Neural crest cell (in vitro differentiated cells): ENCODE measurements around the gene NDUFB11. TPM values are rescaled to one million over a fixed set of nuclear protein-coding genes. Genes with fewer than 3 reads are reported as not detected.

Source experiments
- DNase-seq: peaks from one replicate; pipeline ENCODE4 v3.0.0; 2021; ENCODE audit warnings: low read depth, mixed read lengths, low spot score
- H3K27ac Mint-ChIP-seq: one replicate; pipeline ENCODE4 v1.8.0; 2021; ENCODE audit warnings: mild to moderate bottlenecking, mixed read lengths; ENCODE audit not compliant: unreplicated experiment
- H3K27me3 Mint-ChIP-seq: 2 replicates; pipeline ENCODE4 v1.8.0; 2021; ENCODE audit warnings: low read depth, mild to moderate bottlenecking, mixed read lengths
- H3K36me3 Mint-ChIP-seq: 2 replicates; pipeline ENCODE4 v1.8.0; 2021; ENCODE audit warnings: low read depth, mild to moderate bottlenecking, mixed read lengths
- H3K4me1 Mint-ChIP-seq: 2 replicates; pipeline ENCODE4 v1.8.0; 2021; ENCODE audit warnings: mixed read lengths
- H3K4me3 Mint-ChIP-seq: one replicate; pipeline ENCODE4 v1.8.0; 2021; ENCODE audit warnings: mild to moderate bottlenecking, mixed read lengths
- H3K9me3 Mint-ChIP-seq: 2 replicates; pipeline ENCODE4 v1.8.0; 2021; ENCODE audit warnings: mixed read lengths
- total RNA-seq: library from RNA; stranded (reverse); gene quantifications from 2 replicates; pipeline ENCODE4 v1.2.1, GENCODE V29; 2021
- TF ChIP-seq, protein P1 (sequence below): fragments of 200-600 bp; sonication (generic); conservative IDR thresholded peaks from 2 replicates; pipeline ENCODE4 v1.5.0; 2021; ENCODE audit warnings: antibody characterized with exemption, mild to moderate bottlenecking

The NDUFB11 gene
- total RNA-seq, 1 donor from 2014 or later: 115 TPM

DNA sequence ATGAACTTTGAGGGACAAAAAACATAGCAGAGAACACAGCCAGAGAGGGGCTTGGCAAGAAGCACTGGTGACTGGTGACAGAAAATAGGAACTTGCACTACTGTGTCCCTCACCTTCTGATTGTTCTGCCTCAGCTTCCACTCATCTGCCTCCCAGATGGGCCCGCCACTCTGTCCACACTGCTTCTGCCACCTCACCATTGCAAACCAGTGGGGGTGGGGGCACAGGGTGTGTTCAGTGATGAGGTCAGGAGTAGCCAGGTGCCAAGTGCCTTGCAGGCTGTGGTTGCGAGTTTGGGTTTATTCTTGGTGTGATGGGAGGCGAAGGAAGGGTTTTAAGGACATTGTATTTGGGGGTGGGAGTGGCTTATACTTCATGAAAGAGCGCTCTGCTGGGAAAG is 40.0 kb upstream of the NDUFB11 start:
- Mint-ChIP-seq H3K4me3 (no peak overlapping the region), H3K9me3 (no peaks in the 10 kb centered on the region), H3K36me3 (peaks cover 7% of the 10 kb centered on the region), H3K27ac (no peak overlapping the region), H3K4me1 (no peaks in the 10 kb centered on the region), H3K27me3 (no peaks in the 10 kb centered on the region)
- DNase-seq: no peak
- TF ChIP-seq, protein P1, sequence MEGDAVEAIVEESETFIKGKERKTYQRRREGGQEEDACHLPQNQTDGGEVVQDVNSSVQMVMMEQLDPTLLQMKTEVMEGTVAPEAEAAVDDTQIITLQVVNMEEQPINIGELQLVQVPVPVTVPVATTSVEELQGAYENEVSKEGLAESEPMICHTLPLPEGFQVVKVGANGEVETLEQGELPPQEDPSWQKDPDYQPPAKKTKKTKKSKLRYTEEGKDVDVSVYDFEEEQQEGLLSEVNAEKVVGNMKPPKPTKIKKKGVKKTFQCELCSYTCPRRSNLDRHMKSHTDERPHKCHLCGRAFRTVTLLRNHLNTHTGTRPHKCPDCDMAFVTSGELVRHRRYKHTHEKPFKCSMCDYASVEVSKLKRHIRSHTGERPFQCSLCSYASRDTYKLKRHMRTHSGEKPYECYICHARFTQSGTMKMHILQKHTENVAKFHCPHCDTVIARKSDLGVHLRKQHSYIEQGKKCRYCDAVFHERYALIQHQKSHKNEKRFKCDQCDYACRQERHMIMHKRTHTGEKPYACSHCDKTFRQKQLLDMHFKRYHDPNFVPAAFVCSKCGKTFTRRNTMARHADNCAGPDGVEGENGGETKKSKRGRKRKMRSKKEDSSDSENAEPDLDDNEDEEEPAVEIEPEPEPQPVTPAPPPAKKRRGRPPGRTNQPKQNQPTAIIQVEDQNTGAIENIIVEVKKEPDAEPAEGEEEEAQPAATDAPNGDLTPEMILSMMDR: no peak

DNA sequence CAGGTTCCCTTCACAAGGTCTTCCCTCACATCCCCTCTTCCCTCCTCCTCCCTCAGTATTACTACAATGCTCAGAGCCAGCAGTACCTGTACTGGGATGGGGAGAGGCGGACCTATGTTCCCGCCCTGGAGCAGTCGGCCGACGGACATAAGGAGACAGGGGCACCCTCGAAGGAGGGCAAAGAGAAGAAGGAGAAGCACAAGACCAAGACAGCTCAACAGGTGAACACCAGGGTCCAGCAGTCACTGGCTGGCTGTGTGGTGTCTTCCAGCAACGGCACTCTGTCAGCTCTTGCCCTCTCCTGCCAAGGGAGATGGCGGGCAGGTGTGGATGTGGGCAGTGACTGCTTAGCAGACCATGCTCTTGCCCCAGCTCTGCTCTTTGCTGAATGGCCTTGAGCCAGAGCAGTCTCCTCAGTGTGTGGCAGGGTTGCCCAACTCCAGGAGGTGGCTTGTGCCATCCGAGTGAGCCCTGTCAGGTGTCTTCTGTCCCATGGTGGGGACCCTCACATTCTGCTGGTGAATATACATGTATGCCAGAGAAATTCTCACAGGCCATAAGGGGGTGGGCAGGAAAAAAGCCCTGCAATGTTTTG is 37.7 kb upstream of the NDUFB11 start:
- DNase-seq: no peak
- Mint-ChIP-seq H3K9me3 (no peaks in the 10 kb centered on the region), H3K36me3 (peaks cover 14% of the 10 kb centered on the region), H3K27me3 (no peaks in the 10 kb centered on the region), H3K27ac (no peak overlapping the region), H3K4me3 (no peak overlapping the region), H3K4me1 (no peaks in the 10 kb centered on the region)
- TF ChIP-seq, protein P1: no peak

DNA sequence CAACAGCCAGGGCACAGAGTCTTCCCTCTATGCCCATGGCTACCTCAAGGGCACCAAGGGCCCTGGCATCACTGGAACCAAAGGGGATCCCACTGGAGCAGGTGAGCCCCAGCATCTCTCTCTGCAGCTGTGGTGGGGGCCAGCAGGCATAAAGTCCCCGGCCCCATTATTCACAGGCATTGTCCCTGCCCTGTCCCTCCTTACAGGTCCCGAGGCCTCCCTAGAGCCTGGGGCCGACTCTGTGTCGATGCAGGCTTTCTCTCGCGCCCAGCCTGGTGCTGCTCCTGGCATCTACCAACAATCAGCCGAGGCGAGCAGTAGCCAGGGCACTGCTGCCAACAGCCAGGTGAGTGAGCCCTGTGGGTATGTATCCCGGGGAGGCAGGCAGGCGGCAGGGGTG is 36.8 kb upstream of the NDUFB11 start:
- Mint-ChIP-seq H3K4me1 (no peaks in the 10 kb centered on the region), H3K27me3 (no peaks in the 10 kb centered on the region), H3K9me3 (no peaks in the 10 kb centered on the region), H3K27ac (no peak overlapping the region), H3K4me3 (no peak overlapping the region), H3K36me3 (peaks cover 15% of the 10 kb centered on the region)
- TF ChIP-seq, protein P1: no peak
- no peak for DNase-seq

DNA sequence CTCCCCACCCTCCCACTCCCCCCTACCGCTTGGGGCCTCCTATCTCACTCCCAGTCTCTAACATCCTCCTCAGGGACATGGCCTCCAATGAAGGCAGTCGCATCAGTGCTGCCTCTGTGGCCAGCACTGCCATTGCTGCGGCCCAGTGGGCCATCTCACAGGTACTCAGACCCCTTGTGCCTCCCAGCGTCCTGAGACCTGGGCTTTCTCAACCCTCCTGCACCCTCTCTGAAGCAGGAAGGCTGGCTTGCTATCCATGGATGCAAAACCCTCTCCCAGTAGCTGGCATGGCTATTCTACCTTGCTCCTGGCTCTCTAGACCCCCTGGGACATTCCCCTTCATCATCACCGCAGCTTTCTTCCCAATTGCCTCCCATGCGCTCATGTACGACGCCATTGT is 35.8 kb upstream of the NDUFB11 start:
- H3K9me3 Mint-ChIP-seq: no peaks in the 10 kb centered on the region
- peaks cover 17% of the 10 kb centered on the region for H3K36me3 Mint-ChIP-seq
- TF ChIP-seq, protein P1: no peak
- H3K27me3 Mint-ChIP-seq: no peaks in the 10 kb centered on the region
- H3K4me1 Mint-ChIP-seq: no peaks in the 10 kb centered on the region
- no peak for DNase-seq
- H3K27ac Mint-ChIP-seq: no peak overlapping the region
- no peak overlapping the region for H3K4me3 Mint-ChIP-seq

DNA sequence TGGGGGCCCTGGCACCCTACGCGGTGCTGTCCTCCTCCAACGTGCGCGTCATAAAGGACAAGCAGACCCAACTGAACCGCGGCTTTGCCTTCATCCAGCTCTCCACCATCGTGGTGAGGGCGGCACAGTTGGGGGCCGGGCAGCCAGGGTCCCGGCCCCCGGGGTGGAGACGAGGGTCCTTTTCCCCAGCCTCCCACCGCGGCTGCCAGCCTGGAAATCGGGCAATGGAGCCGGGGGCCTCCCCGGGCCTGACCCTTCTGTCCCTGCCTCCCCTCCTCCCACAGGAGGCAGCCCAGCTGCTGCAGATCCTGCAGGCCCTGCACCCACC is 35.4 kb upstream of the NDUFB11 start:
- no peak overlapping the region for H3K27ac Mint-ChIP-seq
- peaks cover 17% of the 10 kb centered on the region for H3K36me3 Mint-ChIP-seq

More for the DNA sequence above, 35.4 kb upstream of the NDUFB11 start:
- no peak overlapping the region for H3K4me3 Mint-ChIP-seq
- no peaks in the 10 kb centered on the region for H3K9me3 Mint-ChIP-seq
- TF ChIP-seq, protein P1: no peak
- no peak for DNase-seq
- H3K27me3 Mint-ChIP-seq: no peaks in the 10 kb centered on the region
- no peaks in the 10 kb centered on the region for H3K4me1 Mint-ChIP-seq
